GM23338 (cell line): ENCODE results near the gene OR3A1. TPM values are rescaled to one million over a fixed set of nuclear protein-coding genes. Genes with fewer than 3 reads are reported as not detected.
"Not testable (repeated sequence)": the region's sequence is repeated elsewhere in the genome, so short reads cannot be mapped to it uniquely, and the experiment has no call there.

Experiments
- ATAC-seq: fragments of 200-7000 bp; cut with Tn5 transposase; 3 replicates; pipeline ENCODE4 v1.9.1; 2020
- DNase-seq: peaks from one replicate; pipeline ENCODE4 v3.0.0-alpha.2; 2015; ENCODE audit warnings: low spot score
- H2AFZ ChIP-seq: fragments of 200-600 bp; sonication (generic); 2 replicates; pipeline ENCODE4 v1.8.0; 2016; ENCODE audit warnings: antibody characterized with exemption, mild to moderate bottlenecking, moderate library complexity
- H3F3A ChIP-seq: fragments of 200-600 bp; sonication (generic); replicated peaks from 2 replicates; pipeline ENCODE4 v1.8.0; 2017; ENCODE audit warnings: antibody characterized with exemption, mixed run types, low read depth
- H3K27ac ChIP-seq: fragments of 200-600 bp; sonication (generic); 2 replicates; pipeline ENCODE4 v1.6.1; 2016; ENCODE audit warnings: low read depth
- H3K27me3 ChIP-seq: fragments of 200-600 bp; sonication (generic); 2 replicates; pipeline ENCODE4 v1.8.0; 2016; ENCODE audit warnings: mild to moderate bottlenecking, mixed run types, moderate library complexity; ENCODE audit not compliant: insufficient read depth
- H3K36me3 ChIP-seq: fragments of 200-600 bp; sonication (generic); 2 replicates; pipeline ENCODE4 v1.8.0; 2016; ENCODE audit warnings: mild to moderate bottlenecking; ENCODE audit not compliant: insufficient read depth
- H3K4me1 ChIP-seq: fragments of 200-600 bp; sonication (generic); 2 replicates; pipeline ENCODE4 v1.8.0; 2016; ENCODE audit warnings: mild to moderate bottlenecking, moderate library complexity; ENCODE audit not compliant: insufficient read depth
- H3K4me2 ChIP-seq: fragments of 200-600 bp; sonication (generic); 2 replicates; pipeline ENCODE4 v1.7.1; 2017; ENCODE audit warnings: mixed run types
- H3K4me3 ChIP-seq: fragments of 200-600 bp; sonication (generic); 2 replicates; pipeline ENCODE4 v1.6.1; 2016; ENCODE audit warnings: mixed run types
- H3K79me2 ChIP-seq: fragments of 200-600 bp; sonication (generic); replicated peaks from 2 replicates; pipeline ENCODE4 v1.8.0; 2017; ENCODE audit warnings: mild to moderate bottlenecking; ENCODE audit not compliant: insufficient read depth
- H3K9me2 ChIP-seq: fragments of 200-600 bp; sonication (generic); 2 replicates; pipeline ENCODE4 v1.8.0; 2017; ENCODE audit not compliant: insufficient read depth
- H4K20me1 ChIP-seq: fragments of 200-600 bp; sonication (generic); replicated peaks from 2 replicates; pipeline ENCODE4 v1.8.0; 2017; ENCODE audit warnings: mild to moderate bottlenecking; ENCODE audit not compliant: insufficient read depth
- H3K27ac Mint-ChIP-seq: 2 replicates; pipeline ENCODE4 v1.8.0; 2020; ENCODE audit warnings: inconsistent platforms, mild to moderate bottlenecking, moderate library complexity, mixed read lengths
- H3K27me3 Mint-ChIP-seq: 3 replicates; pipeline ENCODE4 v1.8.0; 2022; ENCODE audit warnings: low read depth, mild to moderate bottlenecking, moderate library complexity, mixed read lengths, inconsistent platforms; ENCODE audit not compliant: insufficient read depth, poor library complexity
- H3K36me3 Mint-ChIP-seq: 3 replicates; pipeline ENCODE4 v1.8.0; 2021; ENCODE audit warnings: low read depth, mild to moderate bottlenecking, inconsistent platforms, moderate library complexity, mixed read lengths
- H3K4me1 Mint-ChIP-seq: 3 replicates; pipeline ENCODE4 v1.8.0; 2020; ENCODE audit warnings: mild to moderate bottlenecking, inconsistent platforms, mixed read lengths
- H3K4me3 Mint-ChIP-seq: 3 replicates; pipeline ENCODE4 v1.8.0; 2021; ENCODE audit warnings: moderate library complexity, mild to moderate bottlenecking, inconsistent platforms, mixed read lengths
- H3K9me3 Mint-ChIP-seq: 3 replicates; pipeline ENCODE4 v1.8.0; 2020; ENCODE audit warnings: moderate library complexity, mild to moderate bottlenecking, inconsistent platforms, mixed read lengths
- polyA plus RNA-seq: library from polyadenylated mRNA; unstranded; fragments of >200 nt; fragmentation: Nextera tagmentation; extraction: Ambion mirVana; gene quantifications from 2 replicates; pipeline ENCODE4 v1.2.1, GENCODE V29; 2016
- total RNA-seq: library from RNA; depleted of rRNA; stranded (reverse); fragments of >200 nt; shearing (Covaris generic); gene quantifications from 2 replicates; pipeline ENCODE4 v1.2.3, GENCODE V29; 2014; rRNA removed

OR3A1 gene
- total and polyA plus RNA-seq, 2 experiments from 2014 or later = 0.40 to 0.59 TPM

- not testable (repeated sequence) for H3K27ac Mint-ChIP-seq, H4K20me1 ChIP-seq, ATAC-seq, H3K4me3 Mint-ChIP-seq, H3K27me3 Mint-ChIP-seq, H3K9me2 ChIP-seq, H3K36me3 Mint-ChIP-seq, H3K27me3 ChIP-seq, H2AFZ ChIP-seq, H3F3A ChIP-seq, H3K36me3 ChIP-seq, H3K27ac ChIP-seq, H3K4me1 ChIP-seq, H3K4me3 ChIP-seq, H3K79me2 ChIP-seq, H3K4me2 ChIP-seq, H3K4me1 Mint-ChIP-seq, DNase-seq
- peaks cover 12% of the 10 kb centered on the region for H3K9me3 Mint-ChIP-seq
Observed at GRCh38 chr17:3249013-3249412, 49.1 kb downstream of the OR3A1 start.

- ATAC-seq, DNase-seq, H3K36me3 Mint-ChIP-seq, H3K36me3 ChIP-seq, H3K9me2 ChIP-seq, H3K4me3 Mint-ChIP-seq, H3K27ac ChIP-seq, H3K4me1 ChIP-seq, H3K4me2 ChIP-seq, H3K27me3 Mint-ChIP-seq, H3K9me3 Mint-ChIP-seq, H4K20me1 ChIP-seq, H3F3A ChIP-seq, H3K27me3 ChIP-seq, H3K27ac Mint-ChIP-seq, H2AFZ ChIP-seq, H3K4me1 Mint-ChIP-seq, H3K4me3 ChIP-seq, H3K79me2 ChIP-seq: not testable (repeated sequence)
Observed at GRCh38 chr17:3244841-3245240, 53.3 kb downstream of the OR3A1 start.

- not testable (repeated sequence) for H3K27ac ChIP-seq, H3K79me2 ChIP-seq, H4K20me1 ChIP-seq, H3K4me3 ChIP-seq, H3K4me1 ChIP-seq, H3K4me3 Mint-ChIP-seq, H3K27ac Mint-ChIP-seq, H3K36me3 Mint-ChIP-seq, H2AFZ ChIP-seq, H3K9me2 ChIP-seq, H3K36me3 ChIP-seq, H3K27me3 Mint-ChIP-seq, H3K4me1 Mint-ChIP-seq, H3K4me2 ChIP-seq, DNase-seq, H3K9me3 Mint-ChIP-seq, H3K27me3 ChIP-seq, ATAC-seq, H3F3A ChIP-seq
Observed at GRCh38 chr17:3241044-3241443, 57.1 kb downstream of the OR3A1 start.

Other genes with a start within 250 kb of the OR3A1 start
- gene OR1D5, start 234.8 kb downstream of the OR3A1 start, total RNA-seq = not detected in 2 replicates
- gene OR1D5, start 234.8 kb downstream of the OR3A1 start, polyA plus RNA-seq = not detected in 2 replicates
- not detected in 2 replicates for gene OR1D2, start 193.9 kb downstream of the OR3A1 start, total RNA-seq
- not detected in 2 replicates for gene OR1D2, start 193.9 kb downstream of the OR3A1 start, polyA plus RNA-seq
- gene OR1G1, start 170.8 kb downstream of the OR3A1 start, total RNA-seq = not detected in 2 replicates
- not detected in 2 replicates for gene OR1G1, start 170.8 kb downstream of the OR3A1 start, polyA plus RNA-seq
- not detected in 2 replicates for gene OR1A2, start 100.8 kb downstream of the OR3A1 start, total RNA-seq
- not detected in 2 replicates for gene OR1A2, start 100.8 kb downstream of the OR3A1 start, polyA plus RNA-seq
- not detected in 2 replicates for gene OR1A1, start 90.7 kb downstream of the OR3A1 start, total RNA-seq
- not detected in 2 replicates for gene OR1A1, start 90.7 kb downstream of the OR3A1 start, polyA plus RNA-seq
- 1.4 and 2.8 TPM in 2 replicates for gene OR3A2, start 87.9 kb upstream of the OR3A1 start, total RNA-seq
- gene OR3A2, start 87.9 kb upstream of the OR3A1 start, polyA plus RNA-seq = 1.1 and 1.5 TPM in 2 replicates
- not detected in 2 replicates for gene OR1E1, start 100.0 kb upstream of the OR3A1 start, total RNA-seq
- not detected in 2 replicates for gene OR1E1, start 100.0 kb upstream of the OR3A1 start, polyA plus RNA-seq
- not detected in 2 replicates for gene OR3A3, start 113.0 kb upstream of the OR3A1 start, total RNA-seq
- not detected in 2 replicates for gene OR3A3, start 113.0 kb upstream of the OR3A1 start, polyA plus RNA-seq
- gene OR1E2, start 135.5 kb upstream of the OR3A1 start, total RNA-seq = not detected in 2 replicates
- gene OR1E2, start 135.5 kb upstream of the OR3A1 start, polyA plus RNA-seq = not detected in 2 replicates
- not detected in 2 replicates for gene SPATA22, start 173.5 kb upstream of the OR3A1 start, total RNA-seq
- not detected in 2 replicates for gene SPATA22, start 173.5 kb upstream of the OR3A1 start, polyA plus RNA-seq
- 0.04 TPM in 1 of 2 replicates, not detected in the other for gene ASPA, start 177.6 kb upstream of the OR3A1 start, total RNA-seq
- 0.13 TPM in 1 of 2 replicates, not detected in the other for gene ASPA, start 177.6 kb upstream of the OR3A1 start, polyA plus RNA-seq